Fibroblast of skin of scalp (primary cell): ENCODE measurements around the gene DNAJB14. TPM values are rescaled to one million over a fixed set of nuclear protein-coding genes. Genes with fewer than 3 reads are reported as not detected.
"Not testable (repeated sequence)": the region's sequence is repeated elsewhere in the genome, so short reads cannot be mapped to it uniquely, and the experiment has no call there.

ENCODE experiments used
- DNase-seq: peaks from one replicate; pipeline ENCODE4 v3.0.0-alpha.2; 2013
- polyA plus RNA-seq, 2 experiments: library from polyadenylated mRNA; unstranded; fragments of 120-200 nt; gene quantifications; one replicate each; pipeline ENCODE4 v1.2.1, GENCODE V29; 2013; ENCODE audit not compliant: insufficient read length in 2 of 2

DNAJB14 gene
- 17.0 TPM for polyA plus RNA-seq (2013, experiment 1 of 2; ENCODE audit: insufficient read length)
- polyA plus RNA-seq (2013, experiment 2 of 2; ENCODE audit: insufficient read length) = 19.2 TPM

DNA sequence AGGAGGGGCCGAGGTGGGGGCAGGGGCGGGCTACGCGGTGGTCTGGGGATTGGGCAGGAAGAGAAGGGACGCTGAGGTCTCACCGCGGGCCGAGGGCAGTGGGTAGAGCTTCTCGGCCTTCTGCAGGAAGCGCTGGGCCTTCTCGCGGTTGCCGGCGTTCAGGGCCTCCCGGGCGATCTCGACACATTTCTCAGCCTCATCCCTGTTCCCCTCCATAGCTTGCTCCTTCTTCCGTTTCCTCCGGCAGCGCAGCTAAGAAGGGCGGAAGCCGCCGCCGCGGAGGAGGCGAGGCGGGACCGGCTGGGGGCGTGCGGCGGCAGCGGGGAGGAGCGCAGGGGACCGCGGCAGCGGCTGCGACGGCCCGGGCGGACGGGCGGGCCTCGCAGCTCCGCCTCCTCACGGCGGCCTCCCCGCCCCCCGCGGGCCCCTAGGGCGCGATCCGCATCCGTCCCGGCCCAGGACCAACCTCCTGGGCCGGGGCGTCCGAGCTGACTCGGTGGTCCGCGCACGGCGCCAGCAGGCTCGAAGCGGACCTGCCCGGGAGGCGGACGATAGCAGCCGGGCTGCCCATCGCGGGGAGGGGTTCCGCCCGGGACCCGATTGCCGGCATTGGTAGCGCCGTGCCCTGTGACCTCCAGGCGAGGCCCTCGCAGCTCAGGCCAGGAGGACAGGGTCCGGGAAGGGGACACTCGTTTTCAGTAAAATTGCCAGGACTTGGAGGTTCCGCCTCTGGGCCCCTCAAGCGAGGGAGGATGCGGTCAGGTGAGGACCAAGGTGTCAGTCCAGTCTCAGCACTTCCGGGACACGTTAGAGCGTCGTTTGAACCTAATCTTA, at the start of gene DNAJB14:
DNAJB14 (minus strand) TSS at position 263 of the 834 bp plus-strand sequence; CDS start at position 216, 47 bp downstream.
- DNase-seq = peak; percentile 86

DNA sequence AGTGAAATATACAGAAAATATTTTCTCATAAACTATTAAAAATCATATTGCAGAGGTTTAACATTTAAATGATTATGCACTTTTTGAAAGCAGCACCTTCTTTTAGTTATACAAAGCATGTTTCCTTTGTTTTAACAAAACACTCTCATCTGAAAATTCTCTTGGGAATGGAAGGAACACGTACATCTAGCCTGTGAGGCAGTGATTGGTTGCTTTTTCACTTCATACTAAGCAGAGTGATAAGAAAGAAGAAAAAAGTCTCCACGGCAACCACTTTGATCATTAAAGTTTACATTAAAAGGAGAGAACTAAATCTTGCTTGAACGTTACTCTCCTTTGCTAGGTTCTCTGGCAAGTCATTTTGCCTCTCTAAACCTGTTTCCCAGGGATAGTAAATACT, 45.3 kb upstream of the DNAJB14 start:
- DNase-seq = no peak

DNA sequence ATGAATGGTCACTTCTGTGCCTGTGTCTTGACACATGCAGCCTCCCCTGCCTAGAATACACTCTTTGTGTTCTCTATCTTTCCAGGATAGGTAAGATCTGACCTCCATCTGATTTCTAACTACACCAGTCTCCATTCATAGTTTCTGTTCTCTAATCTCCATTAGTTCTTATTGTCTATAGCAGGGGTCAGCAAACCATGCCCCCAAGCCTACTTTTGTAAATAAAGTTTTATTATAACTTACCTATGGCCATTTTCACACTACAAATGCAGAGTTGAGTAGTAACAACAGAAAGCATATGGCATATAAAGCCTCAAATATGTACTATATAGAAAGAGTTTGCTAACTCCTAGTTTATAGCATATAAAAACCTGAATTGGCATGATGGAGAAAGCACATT, 41.3 kb upstream of the DNAJB14 start:
- no peak for DNase-seq

DNA sequence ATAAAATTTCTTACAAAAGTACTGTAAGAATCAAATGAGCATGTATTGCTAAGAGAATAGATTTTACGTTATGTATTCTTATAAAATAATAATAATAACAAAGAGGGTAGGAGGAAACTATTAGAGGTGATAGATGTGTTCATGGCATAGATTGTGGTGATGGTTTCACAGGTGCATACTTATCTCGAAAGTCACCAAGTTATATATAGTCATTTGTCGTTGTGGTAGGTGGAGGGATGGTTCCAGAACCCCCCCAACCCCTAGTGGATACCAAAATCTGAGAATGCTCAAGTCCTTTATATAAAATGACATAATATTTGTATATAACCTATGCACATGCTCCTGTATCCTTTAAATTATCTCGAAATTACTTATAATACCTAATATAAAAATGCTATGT, 40.4 kb upstream of the DNAJB14 start:
- no peak for DNase-seq

DNA sequence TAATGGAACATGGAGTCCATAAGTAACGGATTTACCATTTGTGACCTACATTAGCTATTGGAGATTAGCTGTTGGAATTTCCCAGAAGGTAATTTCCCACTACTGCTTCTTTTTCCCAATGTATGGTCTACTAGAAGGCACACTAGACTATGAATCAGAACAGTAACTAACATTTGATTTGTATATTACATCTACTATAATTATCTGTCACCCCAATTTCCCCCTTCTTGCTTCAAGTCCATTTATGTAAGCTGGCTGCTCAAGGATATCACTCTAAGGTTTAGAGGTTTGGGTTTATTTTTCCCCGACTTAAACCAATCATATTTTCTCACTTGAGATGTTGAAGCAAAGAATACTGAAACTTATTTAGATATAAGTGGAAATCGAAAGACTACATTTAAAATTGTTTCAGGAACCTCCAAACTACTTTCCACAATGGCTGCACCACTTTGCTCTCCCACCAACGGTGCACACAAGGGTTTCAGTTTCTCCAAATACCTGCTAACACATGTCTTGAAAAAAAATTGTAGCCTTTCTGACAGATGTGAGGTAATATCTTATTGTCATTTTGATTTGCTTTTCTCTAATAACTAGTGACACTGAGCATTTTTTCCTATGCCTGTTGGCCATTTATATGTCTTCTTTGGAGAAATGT, 37.0 kb upstream of the DNAJB14 start:
- DNase-seq = no peak

DNA sequence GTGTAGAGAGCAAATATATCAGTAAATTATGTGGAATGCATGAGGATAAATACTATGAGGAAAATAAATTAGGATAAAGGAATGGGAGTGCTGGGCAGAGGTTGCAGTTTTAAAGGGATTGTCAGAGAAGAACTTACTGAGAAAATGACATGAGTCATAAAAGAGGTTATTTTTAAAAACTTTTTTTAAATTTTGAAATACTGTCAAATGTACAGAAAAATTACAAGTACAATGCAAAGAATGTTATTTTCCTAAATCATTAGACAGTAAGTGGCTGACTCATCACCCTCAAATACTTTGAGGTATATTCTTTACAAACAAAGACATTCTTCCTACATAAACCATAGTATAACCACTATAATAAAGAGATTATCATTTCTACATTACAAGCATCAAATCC, 33.5 kb upstream of the DNAJB14 start:
- DNase-seq = peak; percentile 84

DNA sequence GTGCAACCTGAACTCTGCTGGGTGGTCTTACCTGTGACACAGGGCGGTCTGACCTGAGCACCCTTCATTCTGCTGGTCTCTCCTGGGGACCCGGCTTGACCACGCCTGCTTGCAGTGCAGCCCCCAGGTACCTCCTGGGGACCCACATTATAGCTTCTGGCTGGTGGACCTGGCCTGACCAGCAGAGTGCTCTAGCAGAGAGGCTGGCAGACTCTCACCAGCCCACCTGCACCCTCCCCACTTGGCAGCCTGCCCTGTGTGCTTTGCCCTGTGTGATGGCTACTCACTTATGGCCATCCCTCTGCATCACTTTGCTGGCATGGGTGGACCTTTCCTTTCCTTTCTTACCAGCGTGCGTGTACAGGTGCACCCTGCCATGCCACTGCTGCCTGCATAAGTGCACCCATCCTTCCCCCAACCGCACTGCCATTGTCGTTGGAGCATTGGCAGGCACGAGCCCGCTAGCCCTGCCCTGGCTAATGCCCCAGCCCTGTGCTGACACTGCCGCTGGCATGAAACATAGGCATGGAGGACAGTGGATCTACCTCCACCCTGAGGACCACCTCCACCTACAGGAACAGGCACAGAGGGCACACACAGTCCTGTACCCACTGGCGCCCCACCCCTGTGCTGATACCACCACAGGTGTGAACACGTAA, 25.2 kb upstream of the DNAJB14 start:
- DNase-seq = no peak

DNA sequence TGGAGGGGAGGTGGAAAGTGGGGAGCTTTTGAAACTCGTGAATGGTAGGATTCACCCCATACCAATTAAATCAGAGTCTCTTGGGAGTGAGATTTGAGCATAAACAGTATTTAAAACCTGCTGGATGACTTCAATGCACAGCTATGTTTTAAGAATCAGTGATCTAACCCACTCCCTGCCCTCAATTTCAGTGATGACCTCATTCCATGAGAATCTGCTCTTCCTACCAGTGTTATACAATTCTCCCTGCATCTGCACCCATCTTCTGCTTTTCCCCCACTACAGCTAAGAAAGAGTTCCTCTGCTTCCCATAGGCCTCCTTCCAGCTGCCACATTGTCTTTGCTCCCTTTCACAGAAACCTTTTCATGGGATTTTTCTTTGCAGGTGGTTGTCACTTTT, 21.9 kb upstream of the DNAJB14 start:
- peak; percentile 86 for DNase-seq

DNA sequence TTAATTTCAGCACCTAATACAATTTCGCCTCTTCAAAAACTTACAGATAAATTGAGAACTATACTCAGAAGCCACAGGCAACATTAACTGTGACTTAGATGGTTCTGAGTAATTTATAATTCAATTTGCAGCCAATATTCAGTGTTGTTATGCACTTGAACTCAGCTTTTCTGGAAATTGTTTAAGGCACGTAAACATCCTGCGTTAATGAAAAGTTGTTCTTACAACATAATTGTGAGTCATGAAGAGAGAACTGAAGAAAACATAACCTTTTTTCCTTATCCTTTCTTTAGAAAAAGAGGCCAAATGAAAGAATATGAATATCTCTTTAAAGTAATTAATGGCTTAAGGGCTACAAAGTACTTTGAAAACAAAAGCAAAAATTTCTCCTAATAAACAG, 20.3 kb upstream of the DNAJB14 start:
- DNase-seq = no peak

DNA sequence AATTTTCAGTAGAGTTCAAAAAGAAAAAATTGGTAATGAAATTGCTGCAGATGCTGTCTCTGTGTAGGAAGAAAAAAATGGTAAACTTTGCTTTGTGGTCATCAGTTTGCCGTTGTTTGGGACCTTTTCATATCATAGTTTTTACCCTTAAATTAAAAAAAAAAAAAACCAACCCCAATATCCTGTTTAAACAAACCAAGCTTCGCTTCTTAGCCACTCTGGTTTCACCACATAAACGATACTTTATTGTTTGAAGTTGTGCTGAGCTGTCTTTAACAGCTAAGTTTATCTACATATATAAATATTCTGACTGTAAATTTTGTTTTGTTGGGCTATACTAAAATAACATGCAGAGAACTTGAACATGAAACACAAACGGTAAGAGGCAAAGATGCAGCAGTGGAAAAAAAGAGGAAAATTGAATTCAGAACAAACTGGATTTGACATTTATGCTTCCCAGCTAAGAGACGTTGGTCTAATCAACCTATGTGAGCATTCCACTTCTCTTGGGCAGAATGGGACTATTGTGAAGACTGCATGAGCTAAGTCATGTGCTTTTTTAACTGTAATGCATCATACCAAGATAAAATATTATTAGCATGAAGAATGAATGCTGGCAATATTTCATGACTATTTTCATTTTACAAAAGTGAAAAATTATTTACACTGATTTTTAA, 19.4 kb upstream of the DNAJB14 start:
- no peak for DNase-seq

DNA sequence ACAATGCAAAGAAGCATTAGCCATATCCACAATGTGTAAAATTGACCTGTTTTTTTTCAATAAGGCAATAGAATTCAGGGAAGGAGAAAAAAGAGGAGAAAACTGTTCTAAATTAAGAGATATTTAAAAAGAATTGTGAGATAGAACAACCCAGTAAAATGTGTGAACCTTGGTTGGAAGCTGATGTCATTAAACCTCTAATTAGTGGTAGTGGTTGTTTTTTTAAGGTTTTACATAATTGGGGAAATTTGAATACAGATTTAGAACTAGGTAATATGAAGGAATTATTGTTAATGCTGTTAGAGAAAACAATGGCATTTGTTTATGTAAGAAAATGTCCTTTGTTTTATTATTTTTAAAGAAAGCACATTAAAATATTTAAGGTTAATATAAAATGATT, 18.8 kb upstream of the DNAJB14 start:
- DNase-seq = no peak

DNA sequence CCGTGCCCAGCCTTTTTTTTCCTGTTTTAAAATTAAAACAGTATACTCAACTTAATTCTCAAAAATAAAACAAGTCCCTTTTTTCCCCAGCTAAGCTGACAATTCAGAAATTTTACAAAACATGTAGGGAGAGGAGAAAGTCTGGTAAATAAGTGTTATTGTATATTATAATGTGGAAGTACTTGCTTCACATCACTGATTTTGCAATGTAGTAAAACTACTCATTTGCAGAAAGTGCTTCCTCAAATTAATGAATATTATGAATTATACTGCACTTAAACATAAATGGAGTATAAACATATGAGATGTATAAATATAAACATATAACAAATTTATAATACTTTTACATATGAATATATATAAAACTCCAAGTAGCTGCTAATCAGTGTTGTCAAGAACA, 15.3 kb upstream of the DNAJB14 start:
- DNase-seq = no peak

DNA sequence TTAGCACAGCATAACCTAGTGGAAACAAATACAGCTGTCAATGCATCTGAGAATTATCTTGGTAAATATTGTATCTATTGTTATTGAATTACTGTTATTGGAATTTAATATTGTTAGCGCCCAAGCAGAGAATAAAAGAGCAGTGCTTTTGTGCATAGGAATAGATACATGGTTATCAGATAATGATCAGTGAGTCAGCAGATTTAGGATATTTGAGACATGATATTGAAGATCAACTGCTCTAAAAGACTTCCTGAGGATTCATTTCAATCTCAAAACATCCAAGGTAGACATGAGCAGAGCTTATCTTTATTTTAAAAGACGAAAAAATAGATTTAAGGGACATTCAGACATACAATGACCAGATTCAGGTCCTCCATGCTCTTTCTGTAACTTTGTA, 14.2 kb upstream of the DNAJB14 start:
- no peak for DNase-seq

DNA sequence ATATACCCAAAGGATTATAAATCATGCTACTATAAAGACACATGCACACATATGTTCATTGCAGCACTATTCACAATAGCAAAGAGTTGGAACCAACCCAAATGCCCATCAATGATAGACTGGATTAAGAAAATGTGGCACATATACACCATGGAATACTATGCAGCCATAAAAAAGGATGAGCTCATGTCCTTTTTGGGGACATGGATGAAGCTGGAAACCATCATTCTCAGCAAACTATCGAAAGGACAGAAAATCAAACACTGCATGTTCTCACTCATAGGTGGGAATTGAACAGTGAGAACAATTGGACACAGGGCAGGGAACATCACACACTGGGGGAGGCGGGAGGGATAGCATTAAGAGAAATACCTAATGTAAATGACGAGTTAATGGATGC, 11.8 kb upstream of the DNAJB14 start:
- not testable (repeated sequence) for DNase-seq

DNA sequence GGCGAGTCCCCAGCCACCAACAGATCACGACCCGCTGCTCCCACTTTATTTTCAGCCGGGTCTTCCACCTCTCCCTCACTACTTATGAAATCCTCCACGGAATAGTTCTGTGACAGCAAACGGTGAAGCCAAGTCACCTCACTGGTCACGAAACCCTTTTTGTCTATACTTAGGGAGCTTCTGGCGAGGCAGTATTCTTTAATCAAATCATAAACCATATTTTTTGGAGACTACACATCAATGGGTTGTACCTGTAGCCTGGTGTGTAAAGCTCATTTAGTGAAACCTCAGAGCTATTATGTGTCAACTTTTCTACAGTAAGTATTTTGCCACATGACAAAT, 4.5 kb upstream of the DNAJB14 start:
- DNase-seq = no peak

DNA sequence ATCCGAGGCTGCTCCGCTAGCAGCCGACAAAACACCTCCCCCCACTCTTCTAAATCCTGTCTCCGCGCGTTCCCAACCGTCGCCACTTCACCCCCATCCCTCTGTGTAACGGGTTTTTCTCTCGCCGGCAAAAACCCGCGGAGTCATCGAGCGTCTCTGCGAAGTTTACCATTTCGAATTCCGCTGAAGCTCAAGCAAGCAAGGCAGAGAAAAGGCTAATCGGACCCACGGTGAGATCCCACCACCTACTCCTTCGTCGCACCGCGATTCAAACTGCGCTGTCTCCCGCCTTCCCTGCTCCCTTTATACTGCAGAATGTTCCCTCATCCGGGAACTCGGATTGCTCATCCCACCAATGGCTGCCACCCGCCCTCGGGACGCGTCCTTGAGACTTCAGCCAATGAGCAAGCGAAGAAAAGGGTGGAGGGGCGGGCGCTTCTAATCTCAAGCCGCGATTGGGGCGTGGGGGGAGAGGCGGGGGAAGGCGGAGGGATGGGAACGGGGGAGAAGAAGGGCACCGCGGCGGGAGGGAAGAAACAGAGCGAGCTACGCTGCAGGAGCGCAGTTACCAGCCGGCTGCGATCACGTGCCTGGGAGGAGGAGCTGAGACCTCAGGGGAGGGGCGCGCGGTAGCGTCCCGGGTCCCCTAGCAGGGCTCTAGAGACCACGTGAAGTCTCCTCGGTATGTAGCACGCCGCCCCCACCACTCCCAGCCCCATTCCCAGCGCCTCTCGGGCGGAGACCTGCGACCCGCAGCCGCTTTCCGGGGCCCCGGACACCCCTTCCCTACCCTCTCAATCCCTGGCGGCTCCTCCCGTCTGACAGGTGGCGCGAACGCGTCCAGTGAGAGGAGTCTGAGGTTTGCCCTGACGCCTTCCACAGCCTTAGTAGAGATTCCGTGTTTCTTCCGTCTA, 3.8 kb upstream of the DNAJB14 start, which contains the start of gene H2AZ1:
H2AZ1 (minus strand) TSS at position 277 of the 914 bp plus-strand sequence; CDS start at position 172, 105 bp downstream.
- peak; percentile 100 for DNase-seq

DNA sequence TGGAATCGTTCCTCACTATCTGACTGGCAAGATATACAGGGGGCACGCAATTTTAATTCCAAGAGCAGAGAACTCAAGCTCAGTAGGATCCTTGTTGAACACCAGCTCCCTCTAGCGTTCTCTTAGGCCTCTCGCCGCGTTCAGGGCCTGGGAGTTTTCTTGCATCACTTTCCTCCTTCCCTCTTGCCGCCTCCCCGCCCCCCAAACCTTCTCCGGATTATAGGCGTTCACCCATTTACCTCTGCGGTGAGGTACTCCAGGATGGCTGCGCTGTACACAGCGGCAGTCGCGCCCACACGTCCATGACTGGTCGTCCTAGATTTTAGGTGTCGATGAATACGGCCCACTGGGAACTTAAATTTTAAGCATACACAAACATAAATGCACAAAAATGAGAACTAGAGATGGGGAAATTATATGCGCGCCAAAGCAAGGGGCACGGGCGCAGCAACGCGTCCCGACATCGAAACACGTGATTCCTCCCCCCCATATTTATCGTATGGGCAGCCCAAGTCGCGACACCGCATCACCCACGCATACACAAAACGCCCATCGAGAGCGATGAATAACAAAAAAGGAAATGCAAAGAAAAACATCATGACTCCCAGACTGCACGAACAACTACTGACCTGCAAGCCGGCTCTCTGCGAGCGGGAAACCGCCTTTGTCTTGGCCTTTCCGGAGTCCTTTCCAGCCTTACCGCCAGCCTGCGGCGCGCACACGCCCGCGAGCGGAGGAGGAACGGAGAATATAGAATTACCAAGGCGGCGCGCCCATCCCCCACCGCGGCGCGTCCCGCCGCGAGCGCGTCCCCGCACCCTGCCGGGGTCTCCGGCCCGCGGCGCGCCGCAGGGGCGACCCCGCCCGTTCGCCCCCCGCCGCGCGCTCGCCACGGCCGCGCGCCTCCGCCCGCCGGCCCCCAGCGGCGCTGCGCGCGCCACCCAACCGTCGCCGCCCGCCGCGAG, 2.9 kb upstream of the DNAJB14 start:
- peak; percentile 95 for DNase-seq

DNA sequence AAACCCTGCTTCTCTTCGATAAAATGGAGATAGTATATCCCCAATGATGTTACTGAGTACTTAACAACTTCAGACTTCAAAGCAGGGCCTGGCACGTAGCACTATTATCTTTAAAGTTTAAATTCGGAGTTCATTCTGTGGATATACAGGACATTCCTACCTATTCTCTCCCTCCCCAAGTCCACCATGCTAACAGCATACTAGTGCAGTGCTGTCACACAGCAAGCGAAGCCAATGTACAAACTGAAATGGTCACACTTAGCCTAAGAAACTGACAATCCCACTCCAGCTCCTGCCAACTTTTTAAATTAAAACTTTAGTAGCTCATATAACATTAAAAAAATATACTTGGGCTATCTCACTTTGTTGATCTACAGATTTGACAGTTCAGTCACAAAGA, 1.2 kb upstream of the DNAJB14 start:
- DNase-seq = no peak

DNA sequence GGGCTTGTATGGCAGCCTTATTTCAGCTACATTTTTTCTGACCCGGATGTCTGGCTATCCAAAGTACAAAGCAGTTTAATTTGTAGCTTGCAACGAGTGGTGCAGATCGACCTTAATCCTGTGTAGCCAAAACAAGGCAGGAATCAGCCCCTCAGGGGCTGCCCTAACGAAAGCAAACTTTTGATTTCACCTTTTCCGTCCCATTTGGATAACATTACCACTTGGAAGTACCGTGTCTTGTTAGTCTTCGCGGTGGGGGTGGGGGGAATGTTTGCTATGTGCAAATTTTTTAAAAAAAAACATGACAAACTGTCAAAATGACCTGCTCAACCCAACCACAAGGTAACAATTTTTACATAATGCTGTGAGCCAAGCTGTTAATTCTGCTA, 766 bp upstream of the DNAJB14 start:
- no peak for DNase-seq

DNA sequence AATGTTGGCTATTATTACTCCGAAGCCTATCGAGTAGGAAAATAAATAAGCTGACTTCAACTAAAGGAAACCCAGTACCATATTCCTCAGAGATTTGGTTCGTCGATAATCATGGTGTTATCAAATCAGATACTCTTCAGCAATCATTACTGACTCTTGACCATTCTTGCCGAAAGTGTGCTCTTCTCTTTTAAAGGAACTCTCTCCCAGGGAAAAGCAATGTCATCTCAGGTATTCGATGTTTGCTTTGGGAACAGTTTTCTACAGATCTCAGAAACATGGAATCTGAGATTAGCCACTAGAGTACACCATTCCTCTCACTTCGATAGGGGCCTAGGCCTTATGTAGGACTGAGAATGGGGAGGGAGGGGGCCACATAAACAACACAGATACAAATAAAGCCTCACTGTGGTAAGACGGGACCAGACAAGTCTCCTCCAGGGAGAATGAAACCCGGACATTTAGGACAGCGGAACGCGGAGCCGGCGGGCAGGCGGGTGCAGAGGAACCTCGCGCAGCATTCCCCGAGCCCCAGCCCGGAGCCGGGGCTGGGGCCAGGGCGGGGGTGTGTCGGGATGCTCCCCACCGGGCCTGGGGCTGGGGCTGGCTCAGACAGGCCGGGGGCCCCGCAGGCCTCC, 581 bp downstream of the DNAJB14 start:
- peak; percentile 30 for DNase-seq
